IPS-20b (cell line): ENCODE measurements around the gene ARL6IP5.

Experiments used
- H3K27ac ChIP-seq: one replicate; pipeline ENCODE4 v1.5.1; 2013; ENCODE audit warnings: low read length
- H3K27me3 ChIP-seq: 2 replicates; pipeline ENCODE4 v1.6.1; 2013; ENCODE audit warnings: mild to moderate bottlenecking, low read length, inconsistent platforms; ENCODE audit not compliant: insufficient read depth
- H3K36me3 ChIP-seq: 2 replicates; pipeline ENCODE4 v1.6.1; 2013; ENCODE audit warnings: low read depth, mild to moderate bottlenecking, inconsistent platforms, low read length, moderate library complexity; ENCODE audit not compliant: insufficient read depth
- H3K4me1 ChIP-seq: 2 replicates; pipeline ENCODE4 v1.6.1; 2013; ENCODE audit warnings: mild to moderate bottlenecking, control low read depth, inconsistent platforms, low read length, moderate library complexity; ENCODE audit not compliant: insufficient read depth
- H3K4me3 ChIP-seq: 2 replicates; pipeline ENCODE4 v1.5.1; 2013; ENCODE audit warnings: mild to moderate bottlenecking, low read length, inconsistent platforms
- H3K9ac ChIP-seq: 2 replicates; pipeline ENCODE4 v1.6.1; 2013; ENCODE audit warnings: low read depth, mild to moderate bottlenecking, inconsistent platforms, low read length, moderate library complexity
- H3K9me3 ChIP-seq: 2 replicates; pipeline ENCODE4 v1.6.1; 2013; ENCODE audit warnings: mild to moderate bottlenecking, low read depth, low read length, inconsistent platforms; ENCODE audit not compliant: insufficient read depth

Gene ARL6IP5

GRCh38 chr3:69105320-69105719 is 20.6 kb downstream of the ARL6IP5 start:
- H3K9me3 ChIP-seq = no peaks in the 10 kb centered on the region
- H3K36me3 ChIP-seq = peaks cover 27% of the 10 kb centered on the region
- no peak overlapping the region for H3K27ac ChIP-seq
- no peak overlapping the region for H3K4me3 ChIP-seq
- no peaks in the 10 kb centered on the region for H3K27me3 ChIP-seq
- no peak overlapping the region for H3K9ac ChIP-seq
- H3K4me1 ChIP-seq = no peaks in the 10 kb centered on the region

- H3K36me3 ChIP-seq = peaks cover 20% of the 10 kb centered on the region
- H3K27ac ChIP-seq = no peak overlapping the region
- H3K9me3 ChIP-seq = no peaks in the 10 kb centered on the region
- no peak overlapping the region for H3K9ac ChIP-seq
- peaks cover 6% of the 10 kb centered on the region for H3K4me1 ChIP-seq
- H3K4me3 ChIP-seq = no peak overlapping the region
- H3K27me3 ChIP-seq = no peaks in the 10 kb centered on the region
These were observed 23.1 kb downstream of the ARL6IP5 start for GRCh38 chr3:69107841-69108240.

GRCh38 chr3:69108811-69109210 is 24.1 kb downstream of the ARL6IP5 start:
- Histone ChIP-seq H3K4me1 (peaks cover 6% of the 10 kb centered on the region), H3K9me3 (no peaks in the 10 kb centered on the region), H3K9ac (no peak overlapping the region), H3K27ac (no peak overlapping the region), H3K27me3 (no peaks in the 10 kb centered on the region), H3K36me3 (peaks cover 20% of the 10 kb centered on the region), H3K4me3 (no peak overlapping the region)

GRCh38 chr3:69110941-69111546 is 26.3 kb downstream of the ARL6IP5 start:
- Histone ChIP-seq H3K9me3 (no peaks in the 10 kb centered on the region), H3K4me1 (peaks cover 6% of the 10 kb centered on the region), H3K9ac (no peak overlapping the region), H3K27me3 (no peaks in the 10 kb centered on the region), H3K27ac (no peak overlapping the region), H3K36me3 (no peaks in the 10 kb centered on the region), H3K4me3 (no peak overlapping the region)

- Histone ChIP-seq H3K4me3 (no peak overlapping the region), H3K9ac (no peak overlapping the region), H3K27ac (no peak overlapping the region), H3K4me1 (peaks cover 6% of the 10 kb centered on the region), H3K36me3 (no peaks in the 10 kb centered on the region), H3K27me3 (no peaks in the 10 kb centered on the region), H3K9me3 (no peaks in the 10 kb centered on the region)
These were observed 28.8 kb downstream of the ARL6IP5 start for GRCh38 chr3:69113536-69113935.

GRCh38 chr3:69115731-69116130 is 31.0 kb downstream of the ARL6IP5 start:
- H3K27ac ChIP-seq = no peak overlapping the region

GRCh38 chr3:69116162-69116561 is 31.4 kb downstream of the ARL6IP5 start:
- H3K36me3 ChIP-seq = no peaks in the 10 kb centered on the region
- peaks cover 1% of the 10 kb centered on the region for H3K4me1 ChIP-seq
- no peaks in the 10 kb centered on the region for H3K9me3 ChIP-seq
- H3K27me3 ChIP-seq = no peaks in the 10 kb centered on the region
- no peak overlapping the region for H3K27ac ChIP-seq
- H3K4me3 ChIP-seq = no peak overlapping the region
- no peak overlapping the region for H3K9ac ChIP-seq

More at GRCh38 chr3:69115731-69116130, 31.0 kb downstream of the ARL6IP5 start:
- Histone ChIP-seq H3K4me3 (no peak overlapping the region), H3K36me3 (no peaks in the 10 kb centered on the region), H3K27me3 (no peaks in the 10 kb centered on the region), H3K4me1 (peaks cover 6% of the 10 kb centered on the region), H3K9me3 (no peaks in the 10 kb centered on the region), H3K9ac (no peak overlapping the region)

- H3K9me3 ChIP-seq = no peaks in the 10 kb centered on the region
- no peak overlapping the region for H3K4me3 ChIP-seq
- no peaks in the 10 kb centered on the region for H3K36me3 ChIP-seq
- H3K27ac ChIP-seq = no peak overlapping the region
- H3K9ac ChIP-seq = no peak overlapping the region
- no peaks in the 10 kb centered on the region for H3K27me3 ChIP-seq
- H3K4me1 ChIP-seq = no peaks in the 10 kb centered on the region
These were observed 32.2 kb downstream of the ARL6IP5 start for GRCh38 chr3:69116897-69117296.

GRCh38 chr3:69118555-69118954 is 33.8 kb downstream of the ARL6IP5 start:
- no peak overlapping the region for H3K9ac ChIP-seq
- no peak overlapping the region for H3K27ac ChIP-seq
- no peaks in the 10 kb centered on the region for H3K27me3 ChIP-seq
- no peaks in the 10 kb centered on the region for H3K9me3 ChIP-seq
- H3K4me3 ChIP-seq = no peak overlapping the region
- H3K36me3 ChIP-seq = no peaks in the 10 kb centered on the region
- H3K4me1 ChIP-seq = no peaks in the 10 kb centered on the region

- no peaks in the 10 kb centered on the region for H3K27me3 ChIP-seq
- no peaks in the 10 kb centered on the region for H3K4me1 ChIP-seq
- no peak overlapping the region for H3K27ac ChIP-seq
- H3K36me3 ChIP-seq = no peaks in the 10 kb centered on the region
- H3K4me3 ChIP-seq = no peak overlapping the region
- H3K9me3 ChIP-seq = no peaks in the 10 kb centered on the region
- H3K9ac ChIP-seq = no peak overlapping the region
These were observed 34.4 kb downstream of the ARL6IP5 start for GRCh38 chr3:69119138-69119537.

GRCh38 chr3:69119681-69120080 is 34.9 kb downstream of the ARL6IP5 start:
- Histone ChIP-seq H3K27me3 (no peaks in the 10 kb centered on the region), H3K9me3 (no peaks in the 10 kb centered on the region), H3K27ac (no peak overlapping the region), H3K4me1 (no peaks in the 10 kb centered on the region), H3K9ac (no peak overlapping the region), H3K4me3 (no peak overlapping the region), H3K36me3 (no peaks in the 10 kb centered on the region)

- Histone ChIP-seq H3K9me3 (no peaks in the 10 kb centered on the region), H3K27ac (no peak overlapping the region), H3K4me1 (no peaks in the 10 kb centered on the region), H3K4me3 (no peak overlapping the region), H3K9ac (no peak overlapping the region), H3K36me3 (no peaks in the 10 kb centered on the region), H3K27me3 (no peaks in the 10 kb centered on the region)
These were observed 36.2 kb downstream of the ARL6IP5 start for GRCh38 chr3:69120879-69121464.
